GM19351 (cell line): ENCODE results near the gene CHN1.

Experiments
- ATAC-seq: cut with Tn5 transposase; IDR thresholded peaks from one replicate; pipeline ENCODE4 v1.9.1; 2021; ENCODE audit warnings: mild to moderate bottlenecking, moderate library complexity; ENCODE audit not compliant: unreplicated experiment

CHN1 gene

GRCh38 chr2:175010848-175011254 lies 5.7 kb upstream of the CHN1 start:
- ATAC-seq = no peak

GRCh38 chr2:175009917-175010621 lies 4.9 kb upstream of the CHN1 start:
- no peak for ATAC-seq

- ATAC-seq = no peak
These were observed 3.8 kb upstream of the CHN1 start for GRCh38 chr2:175008801-175009495.

- no peak for ATAC-seq
These were observed 2.8 kb upstream of the CHN1 start for GRCh38 chr2:175008009-175008408.

- no peak for ATAC-seq
These were observed 2.3 kb upstream of the CHN1 start for GRCh38 chr2:175007510-175007909.

GRCh38 chr2:175006281-175006680 lies 1.1 kb upstream of the CHN1 start:
- no peak for ATAC-seq

- ATAC-seq = no peak
These were observed 618 bp upstream of the CHN1 start for GRCh38 chr2:175005733-175006264.

GRCh38 chr2:175004730-175004979 lies 526 bp downstream of the CHN1 start:
- peak; percentile 45 for ATAC-seq

GRCh38 chr2:175003875-175004729 lies 1.1 kb downstream of the CHN1 start:
- ATAC-seq = no peak

GRCh38 chr2:175002547-175003274 lies 2.5 kb downstream of the CHN1 start:
- no peak for ATAC-seq

- ATAC-seq = no peak
These were observed 3.6 kb downstream of the CHN1 start for GRCh38 chr2:175001566-175001965.

- ATAC-seq = no peak
These were observed 8.1 kb downstream of the CHN1 start for GRCh38 chr2:174997110-174997509.

- no peak for ATAC-seq
These were observed 8.6 kb downstream of the CHN1 start for GRCh38 chr2:174996622-174997021.

GRCh38 chr2:174994381-174994780 lies 10.8 kb downstream of the CHN1 start:
- no peak for ATAC-seq

- ATAC-seq = no peak
These were observed 12.3 kb downstream of the CHN1 start for GRCh38 chr2:174992886-174993285.

- ATAC-seq = no peak
These were observed 19.6 kb downstream of the CHN1 start for GRCh38 chr2:174985614-174986013.

- no peak for ATAC-seq
These were observed 20.6 kb downstream of the CHN1 start for GRCh38 chr2:174984561-174984960.

GRCh38 chr2:174981331-174981730 lies 23.9 kb downstream of the CHN1 start:
- no peak for ATAC-seq

- no peak for ATAC-seq
These were observed 25.2 kb downstream of the CHN1 start for GRCh38 chr2:174979996-174980395.

- ATAC-seq = no peak
These were observed 27.8 kb downstream of the CHN1 start for GRCh38 chr2:174977364-174977763.

- no peak for ATAC-seq
These were observed 31.1 kb downstream of the CHN1 start for GRCh38 chr2:174974131-174974530.
